Measurements from ENCODE around the gene C11orf21.
"Not testable (repeated sequence)": the region's sequence is repeated elsewhere in the genome, so short reads cannot be mapped to it uniquely, and the experiment has no call there.

Gene C11orf21

DNA sequence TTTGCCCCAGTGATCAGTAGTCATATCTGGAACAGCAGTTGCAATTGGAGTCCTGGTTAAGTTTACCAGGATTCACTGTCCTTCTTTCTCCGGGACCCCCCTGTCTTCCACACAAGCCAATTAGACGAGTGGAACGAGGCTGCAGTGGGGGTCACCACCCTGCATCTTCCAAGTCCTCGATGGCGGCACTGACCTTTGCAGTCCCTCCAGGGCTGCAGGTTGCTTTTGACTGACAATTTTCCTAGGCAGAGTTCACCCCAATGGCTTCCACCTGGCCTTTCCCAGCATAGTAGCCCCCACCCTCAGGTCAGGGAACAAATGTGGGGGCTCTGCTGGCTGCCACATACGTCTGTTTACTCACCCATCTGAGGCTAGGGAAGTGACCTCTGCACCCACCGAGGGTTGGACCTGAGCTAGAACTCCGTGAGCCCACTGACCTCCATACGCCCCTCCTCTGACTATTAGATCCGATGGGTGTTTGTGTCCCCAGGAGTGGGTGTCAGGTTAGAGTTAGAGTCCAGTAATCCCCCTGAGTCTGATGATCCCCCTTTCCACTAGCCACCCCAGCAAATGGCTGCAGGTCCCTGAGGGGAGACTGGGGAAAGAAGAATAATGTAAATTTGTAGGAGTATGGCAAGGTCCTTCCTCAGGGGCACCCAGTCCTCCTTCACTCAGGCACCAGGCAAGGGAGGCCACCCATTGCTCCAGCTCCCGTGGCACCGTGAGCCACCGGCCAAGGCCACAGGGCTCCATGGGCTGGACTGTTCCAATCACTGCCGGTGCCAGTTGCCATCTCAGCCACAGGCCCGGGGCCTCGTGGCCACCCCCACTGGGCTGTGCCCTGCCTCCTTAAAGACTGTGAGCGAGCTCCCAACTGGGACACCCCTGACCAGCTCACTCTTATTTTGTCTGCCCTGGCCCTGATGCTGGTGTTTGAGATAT lies 5.5 kb downstream of the C11orf21 start:
- DNase-seq = no peak

GRCh38 chr11:2294926-2295290 lies 6.8 kb downstream of the C11orf21 start:
- DNase-seq = no peak

DNA sequence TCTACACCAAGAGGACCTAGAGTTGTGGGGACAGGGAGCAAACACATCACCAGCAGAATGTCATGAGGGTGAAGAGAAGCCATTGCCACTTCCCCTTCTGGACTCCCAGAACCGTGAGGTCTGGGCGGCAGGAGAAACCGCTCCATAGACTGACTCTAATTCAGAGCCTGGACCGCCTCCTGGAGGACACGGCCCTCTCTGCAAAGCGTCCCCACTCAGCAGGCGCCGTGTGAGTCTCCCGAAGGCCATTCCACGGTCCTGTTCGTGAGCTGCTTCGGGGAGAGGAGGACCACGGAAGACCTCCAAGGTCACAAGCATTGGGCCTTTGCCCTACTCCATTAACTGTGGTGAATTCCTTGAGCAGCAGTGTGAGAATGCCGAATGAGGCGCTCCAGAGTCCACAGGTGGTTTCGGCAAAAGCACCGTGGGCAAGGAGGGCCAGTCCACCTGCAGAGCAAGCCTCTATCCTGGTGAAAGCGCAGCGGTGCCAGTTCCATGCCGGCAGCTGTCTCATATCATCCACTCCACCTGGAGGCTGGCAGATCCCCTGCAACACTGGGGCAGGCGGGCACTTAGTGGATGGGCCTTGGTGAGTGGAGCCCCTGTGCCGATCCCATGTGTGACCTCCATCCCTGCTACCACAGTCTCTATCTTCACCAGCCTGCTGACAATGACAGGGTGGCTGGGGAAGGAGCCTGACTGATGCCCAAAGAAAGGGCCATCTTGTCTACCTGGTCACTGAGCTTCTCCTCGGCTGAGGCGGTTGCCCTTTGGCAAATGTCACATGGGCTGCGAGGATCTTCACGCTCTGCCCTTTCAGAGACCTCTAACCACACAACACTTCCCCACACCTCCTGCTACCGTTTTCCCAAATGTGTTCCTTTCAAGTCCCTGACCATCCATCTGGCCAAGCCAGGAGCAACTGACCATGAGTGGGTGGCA lies 7.5 kb downstream of the C11orf21 start:
- DNase-seq = no peak

DNA sequence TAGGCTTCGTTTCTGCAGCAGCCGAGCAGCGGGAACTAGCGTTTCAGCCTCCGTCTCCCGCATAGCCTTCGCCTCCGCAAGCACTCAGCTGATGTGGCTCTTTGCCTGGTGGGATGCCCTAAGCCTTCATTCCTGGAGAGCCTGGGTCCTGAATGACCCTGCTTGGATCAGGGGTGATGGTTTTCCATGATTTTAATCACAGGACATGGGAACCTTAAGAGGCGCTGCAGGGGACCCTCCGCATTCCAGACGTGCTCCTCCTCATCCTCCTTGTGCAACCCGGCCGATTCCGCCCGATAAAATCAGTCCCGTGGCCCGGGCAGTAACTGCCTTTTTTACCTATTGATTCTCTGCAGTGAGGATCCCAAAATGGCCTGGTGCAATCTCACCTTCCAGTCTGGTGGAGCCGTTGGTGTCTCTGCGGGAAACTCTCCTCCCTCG lies 8.2 kb downstream of the C11orf21 start:
- no peak for DNase-seq

DNA sequence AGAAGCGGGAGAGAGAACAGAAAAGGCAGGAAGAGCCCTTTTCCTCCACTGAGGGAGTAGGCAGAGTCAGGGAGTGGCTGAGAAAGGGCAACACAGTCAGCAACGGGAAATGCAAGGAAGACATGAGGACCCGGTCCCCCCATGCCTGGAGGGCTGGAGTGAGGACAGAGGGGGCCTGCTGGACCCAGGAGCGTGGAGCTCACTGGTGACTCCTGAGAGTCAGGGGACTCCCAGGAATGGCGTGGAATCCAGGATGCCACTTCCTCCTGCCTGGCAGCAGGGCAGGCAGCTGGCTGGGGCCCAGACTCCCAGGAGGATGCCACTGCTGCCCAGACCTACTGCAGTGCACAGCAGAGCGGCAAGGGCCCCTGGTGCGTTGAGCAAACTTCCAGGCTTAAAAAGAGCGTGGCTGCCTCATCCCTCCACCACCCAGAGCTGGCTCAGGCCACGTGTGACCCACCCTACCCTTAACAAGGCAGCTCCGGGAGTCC lies 11.3 kb downstream of the C11orf21 start:
- DNase-seq = no peak

DNA sequence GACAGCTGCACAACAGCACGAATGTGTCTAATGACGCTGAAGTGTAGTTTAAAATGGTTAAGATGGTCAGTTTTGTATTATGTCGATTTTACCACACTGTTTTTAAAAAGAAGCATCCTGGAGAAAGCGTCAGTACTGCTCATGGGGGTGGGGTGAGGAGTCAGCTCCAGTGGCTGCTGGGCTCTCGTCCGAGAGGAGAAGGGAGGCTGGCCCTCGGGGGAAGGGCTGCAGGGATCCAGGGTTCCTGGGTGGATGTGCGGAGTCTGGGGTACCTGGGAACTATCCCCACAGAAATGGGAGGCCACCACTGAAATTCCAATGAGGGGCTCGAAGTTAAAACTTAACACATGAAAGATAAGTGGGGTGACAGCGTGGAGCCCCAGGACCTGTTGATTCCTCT lies 11.9 kb downstream of the C11orf21 start:
- no peak for DNase-seq

- no peak for DNase-seq
Measured at GRCh38 chr11:2289350-2289749, 12.4 kb downstream of the C11orf21 start.

DNA sequence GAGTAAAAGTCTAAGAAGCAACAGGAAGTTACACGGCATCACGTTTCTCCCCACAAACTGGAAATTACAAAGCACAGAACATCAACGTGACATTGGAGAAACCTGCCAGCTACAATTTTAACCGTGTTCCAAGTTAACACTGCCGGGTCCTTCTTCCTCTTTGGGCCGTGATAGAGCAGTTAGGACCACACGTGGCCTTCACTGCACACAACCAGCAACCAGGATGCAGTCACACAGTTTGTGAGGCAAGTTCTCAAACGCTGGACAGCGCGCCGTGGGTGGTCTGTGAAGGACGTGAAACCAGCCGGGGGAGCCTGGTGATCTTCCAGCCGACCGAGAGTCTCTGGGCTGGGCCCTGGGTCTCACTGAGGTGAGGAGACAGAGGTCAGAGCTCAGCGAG lies 14.6 kb downstream of the C11orf21 start:
- DNase-seq = no peak

- not testable (repeated sequence) for DNase-seq
Measured at GRCh38 chr11:2286350-2286749, 15.4 kb downstream of the C11orf21 start.

DNA sequence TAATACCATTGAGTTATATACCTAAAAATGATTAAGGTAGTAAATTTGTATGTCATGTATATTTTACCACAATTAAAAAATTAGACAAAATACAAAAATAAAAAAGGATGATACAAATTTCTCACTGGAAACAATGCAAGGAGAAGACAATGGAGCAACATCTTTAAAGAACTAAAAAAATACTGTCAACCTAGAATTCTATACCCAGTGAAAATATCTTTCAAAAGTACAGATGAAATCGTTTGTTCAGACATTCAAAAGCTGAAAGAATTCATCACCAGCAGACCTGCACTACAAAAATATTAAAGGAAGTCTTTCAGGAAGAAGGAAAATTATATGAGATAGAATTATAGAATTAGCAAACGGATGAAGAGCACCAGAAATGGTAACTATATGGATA lies 21.5 kb downstream of the C11orf21 start:
- no peak for DNase-seq

GRCh38 chr11:2277933-2278523 lies 23.7 kb downstream of the C11orf21 start:
- no peak for DNase-seq

- DNase-seq = no peak
Measured at GRCh38 chr11:2277008-2277346, 24.7 kb downstream of the C11orf21 start.

DNA sequence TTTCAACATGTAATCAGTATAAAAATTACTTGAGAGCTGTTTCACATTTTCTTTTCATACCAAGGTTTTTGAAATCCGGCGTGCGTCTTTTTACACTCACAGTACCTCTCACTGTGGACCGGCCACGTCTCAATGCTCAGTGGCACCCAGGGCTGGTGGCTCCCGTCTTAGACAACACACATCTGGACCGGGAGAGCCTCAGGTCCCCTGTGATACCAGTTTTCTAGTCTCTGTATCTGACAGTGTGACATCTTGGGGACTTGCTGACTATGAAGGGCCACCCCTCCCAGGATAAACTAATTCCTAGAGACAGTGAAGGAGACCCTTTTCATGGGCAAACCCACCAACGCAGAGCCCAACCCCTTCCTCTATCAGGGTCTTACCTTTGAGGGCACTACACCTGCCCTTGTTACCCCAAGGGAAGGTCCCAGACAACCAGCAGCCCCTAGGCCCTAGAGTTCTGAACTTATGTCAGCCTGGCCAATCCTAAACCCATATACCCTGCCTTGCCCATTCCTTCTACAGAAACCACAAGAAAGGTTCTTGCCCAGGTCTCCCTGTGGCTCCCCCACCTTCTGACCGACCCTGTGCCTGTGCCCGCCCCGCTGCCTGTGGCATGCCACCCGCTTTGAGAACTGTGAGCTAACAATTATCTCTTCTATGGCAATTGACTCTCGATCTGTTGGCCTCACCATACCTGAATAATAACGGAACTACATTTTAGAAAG lies 25.3 kb downstream of the C11orf21 start:
- no peak for DNase-seq

GRCh38 chr11:2275334-2276279 lies 26.1 kb downstream of the C11orf21 start:
- DNase-seq = no peak

DNA sequence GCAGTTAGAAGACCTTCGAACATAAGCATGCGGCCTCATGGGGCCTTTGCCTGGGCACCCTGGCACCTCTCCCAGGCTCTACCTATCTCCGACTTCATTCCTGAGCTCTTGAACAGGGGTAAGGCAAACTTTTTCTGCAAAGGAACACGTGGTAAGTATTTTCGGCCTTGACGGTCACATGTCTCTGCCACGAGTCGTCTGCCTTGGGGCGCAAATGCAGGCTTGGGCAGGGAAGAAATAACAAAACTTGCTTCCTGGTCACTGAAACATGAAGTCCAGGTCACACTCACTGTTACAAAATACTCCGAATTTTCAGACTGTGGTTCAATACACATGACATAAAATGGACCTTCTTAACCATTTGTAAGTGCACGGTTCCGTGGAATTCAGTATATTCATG lies 27.9 kb downstream of the C11orf21 start:
- no peak for DNase-seq

DNA sequence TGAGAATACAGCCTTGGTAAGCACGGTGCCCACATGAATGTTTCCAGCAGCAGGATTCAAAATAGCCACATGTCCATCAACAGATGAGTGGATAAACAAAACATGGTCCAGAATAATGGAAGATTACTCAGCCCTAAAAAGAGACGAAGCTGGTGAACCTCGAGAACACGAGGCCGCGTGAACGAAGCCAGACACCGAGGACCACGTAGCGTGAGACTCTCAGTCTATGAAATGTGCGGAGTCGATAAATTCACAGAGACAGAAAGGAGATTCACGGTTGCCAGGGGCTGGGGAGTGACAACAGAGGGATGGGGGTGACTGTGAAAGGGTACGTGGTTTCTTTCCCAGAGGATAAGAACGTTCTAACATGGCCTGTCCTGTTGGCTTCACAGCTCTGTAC lies 28.4 kb downstream of the C11orf21 start:
- DNase-seq = no peak

DNA sequence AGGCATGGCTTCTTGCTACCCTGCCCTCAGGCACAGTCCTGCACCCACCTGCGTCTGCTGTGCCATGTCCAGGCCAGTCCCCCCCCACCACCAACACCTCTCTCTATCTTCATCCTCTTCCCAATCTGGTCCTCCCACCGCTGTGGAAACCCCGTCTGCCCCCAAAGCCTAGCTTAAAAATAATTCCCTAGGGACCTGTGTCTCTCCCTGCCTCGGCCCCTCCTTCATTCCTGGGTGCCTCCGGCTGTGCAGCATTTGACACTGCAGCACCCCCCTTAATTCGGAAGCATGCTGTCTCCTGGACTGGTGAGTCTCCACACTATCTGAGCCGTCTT lies 28.8 kb downstream of the C11orf21 start:
- DNase-seq = no peak

DNA sequence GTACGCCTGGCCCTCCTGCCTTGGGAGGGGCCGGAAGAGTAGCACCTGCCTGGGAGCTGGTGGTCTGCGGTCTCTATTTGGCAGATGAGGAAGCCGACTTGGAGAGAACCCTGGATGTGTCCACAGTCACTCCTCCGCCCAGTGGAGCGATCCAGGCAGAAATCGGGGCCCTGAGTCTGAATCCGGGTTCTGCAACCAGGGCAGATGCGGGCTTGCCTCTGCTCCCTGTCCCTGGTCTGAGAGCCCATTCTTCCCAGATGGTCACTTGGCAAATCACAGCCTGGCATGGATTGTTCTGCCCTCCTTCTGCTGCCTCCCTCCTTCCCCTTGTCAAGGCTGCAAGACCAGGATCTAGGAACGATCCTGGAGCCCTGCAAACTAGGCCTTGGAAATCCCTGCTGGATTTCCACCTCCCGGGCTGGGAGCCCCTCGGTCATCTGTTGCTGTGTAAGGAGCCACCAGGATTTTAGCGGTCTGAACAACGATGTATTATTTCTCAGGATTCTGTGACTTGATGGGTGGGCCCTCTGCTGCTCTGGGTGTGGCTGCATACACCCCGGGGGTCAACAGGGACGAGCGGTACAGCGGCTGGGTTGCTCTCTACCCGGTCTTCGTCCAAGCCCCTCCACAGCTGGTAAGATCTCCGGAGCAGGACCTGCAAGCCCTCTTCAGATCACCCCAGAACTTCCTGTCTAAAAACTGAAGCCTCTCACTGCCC lies 29.3 kb downstream of the C11orf21 start:
- DNase-seq = no peak

- no peak for DNase-seq
Measured at GRCh38 chr11:2271327-2272227, 30.1 kb downstream of the C11orf21 start.

GRCh38 chr11:2271077-2271326 lies 30.7 kb downstream of the C11orf21 start:
- peak; percentile 67 for DNase-seq
